Kidney (tissue), 14 donors: ENCODE data around the gene SLC20A1. TPM values are rescaled to one million over a fixed set of nuclear protein-coding genes. Genes with fewer than 3 reads are reported as not detected.

Experiments used
- DNase-seq, 5 donors: peaks; one replicate each; pipeline ENCODE4 v3.0.0-alpha.2; 2013 to 2020
- FAIRE-seq: peaks from 2 replicates; lab custom pipeline; 2012; peaks lifted over from hg19 to GRCh38; lab: Jason Lieb, UNC
- H3K27ac ChIP-seq, 2 donors: one replicate each; pipeline ENCODE4 v1.7.0; 2013; ENCODE audit warnings: low read depth in 2 of 2, low read length in 2 of 2, inconsistent platforms in 1 of 2
- H3K27me3 ChIP-seq: one replicate; pipeline ENCODE4 v1.7.1; 2013; ENCODE audit warnings: low read length, inconsistent platforms; ENCODE audit not compliant: control insufficient read depth, insufficient read depth
- H3K36me3 ChIP-seq, 3 donors: one replicate each; pipeline versions ENCODE4 v1.7.0 to v1.7.1; 2013; ENCODE audit warnings: low read length in 3 of 3, control low read depth in 1 of 3, inconsistent platforms in 1 of 3; ENCODE audit not compliant: insufficient read depth in 3 of 3, control insufficient read depth in 2 of 3
- H3K4me1 ChIP-seq, 3 donors: one replicate each; pipeline versions ENCODE4 v1.7.0 to v1.7.1; 2013; ENCODE audit warnings: low read length in 3 of 3, inconsistent platforms in 1 of 3, low read depth in 1 of 3; ENCODE audit not compliant: control insufficient read depth in 2 of 3, insufficient read depth in 2 of 3
- H3K4me3 ChIP-seq, 3 donors: one replicate each; pipeline versions ENCODE4 v1.7.0 to v1.8.1; 2013; ENCODE audit warnings: low read length in 3 of 3, control low read depth in 1 of 3, inconsistent platforms in 1 of 3
- H3K9ac ChIP-seq, 3 donors: one replicate each; pipeline versions ENCODE4 v1.7.0 to v1.7.1; 2013; ENCODE audit warnings: low read length in 3 of 3, control low read depth in 1 of 3, inconsistent platforms in 1 of 3
- H3K9me3 ChIP-seq, 3 donors: one replicate each; pipeline versions ENCODE4 v1.7.0 to v1.7.1; 2013; ENCODE audit warnings: low read length in 3 of 3, control low read depth in 1 of 3, inconsistent platforms in 1 of 3; ENCODE audit not compliant: control insufficient read depth in 2 of 3, insufficient read depth in 1 of 3
- CTCF ChIP-seq: IDR thresholded peaks from 3 replicates; pipeline ENCODE4 v1.5.1; 2012; ENCODE audit warnings: mild to moderate bottlenecking, moderate library complexity, borderline replicate concordance; ENCODE audit not compliant: insufficient read depth; ENCODE audit errors: extremely low read depth
- intact Hi-C: fragments of 100-400 bp; cut with DNase I; formaldehyde crosslinking; loops from one replicate; pipeline ENCODE4 v1.11.1; 2022
- polyA plus RNA-seq: library from polyadenylated mRNA; stranded (reverse); fragments of 350-450 nt; fragmentation: Illumina TruSeq; extraction: RNeasy Lipid Tissue Mini Kit (QIAGEN cat#74804); gene quantifications from one replicate; pipeline ENCODE4 v1.2.3, GENCODE V29; 2014; ENCODE audit warnings: low read depth, low replicate concordance; ENCODE audit not compliant: insufficient read depth
- total RNA-seq: library from RNA; stranded (reverse); fragmentation: NEBNext Ultra II Directional; extraction: Animal tissue kit (Norgen Biotek cat#: 25700); gene quantifications from one replicate; pipeline ENCODE4 v1.2.1, GENCODE V29; 2021
- donor health status: control.
- donor health status: control.
- donor health status: control.
- donor health status: control.
- donor health status: control.
- donor health status: DM: yes; HTN: yes; CAD: no.
- donor health status: Normal renal cell carcinoma (clear cell type).

SLC20A1 gene
- total and polyA plus RNA-seq, 2 donors from 2014 or later: 10.4 to 46.2 TPM

- no peak for DNase-seq
Measured at GRCh38 chr2:112642966-112643365, 2.8 kb upstream of the SLC20A1 start.

GRCh38 chr2:112643488-112643887 is 2.3 kb upstream of the SLC20A1 start:
- DNase-seq (no peak), FAIRE-seq (no peak)
- H3K9me3 ChIP-seq: no peaks in the 10 kb centered on the region
- no peak for TF ChIP-seq CTCF
- H3K36me3 ChIP-seq: peaks cover 0 to 3% (median 0%) of the 10 kb centered on the region in 3 donors
- intact Hi-C loops: no loop called here
- no peak overlapping the region for H3K9ac ChIP-seq
- H3K27ac ChIP-seq: no peak overlapping the region
- peaks cover 8 to 12% (median 8%) of the 10 kb centered on the region in 3 donors for H3K4me1 ChIP-seq
- H3K27me3 ChIP-seq: no peaks in the 10 kb centered on the region
- H3K4me3 ChIP-seq: no peak overlapping the region

More at GRCh38 chr2:112642966-112643365, 2.8 kb upstream of the SLC20A1 start:
- no peak for TF ChIP-seq CTCF
- Histone ChIP-seq H3K4me3 (no peak overlapping the region), H3K9ac (no peak overlapping the region), H3K27ac (no peak overlapping the region), H3K9me3 (no peaks in the 10 kb centered on the region), H3K36me3 (peaks cover 0 to 3% (median 0%) of the 10 kb centered on the region in 3 donors), H3K27me3 (no peaks in the 10 kb centered on the region), H3K4me1 (peaks cover 8 to 12% (median 8%) of the 10 kb centered on the region in 3 donors)
- intact Hi-C loops: no loop called here
- no peak for FAIRE-seq

- peaks cover 0 to 6% (median 3%) of the 10 kb centered on the region in 3 donors for H3K36me3 ChIP-seq
- DNase-seq (peak in 2 of 5 donors; percentile 52 to 53), FAIRE-seq (no peak)
- H3K9ac ChIP-seq: peak overlapping the region in 1 of 3 donors; percentile 65
- H3K9me3 ChIP-seq: no peaks in the 10 kb centered on the region
- H3K27ac ChIP-seq: peak overlapping the region; percentile 91 to 96
- peaks cover 8 to 12% (median 8%) of the 10 kb centered on the region in 3 donors for H3K4me1 ChIP-seq
- peak overlapping the region; percentile 39 to 85 (median 72) for H3K4me3 ChIP-seq
- no peak for TF ChIP-seq CTCF
- no peaks in the 10 kb centered on the region for H3K27me3 ChIP-seq
- intact Hi-C loops: no loop called here
Measured at GRCh38 chr2:112644155-112644932, 1.4 kb upstream of the SLC20A1 start.
